ENCODE results near the gene ADD1.

ADD1 gene

DNA sequence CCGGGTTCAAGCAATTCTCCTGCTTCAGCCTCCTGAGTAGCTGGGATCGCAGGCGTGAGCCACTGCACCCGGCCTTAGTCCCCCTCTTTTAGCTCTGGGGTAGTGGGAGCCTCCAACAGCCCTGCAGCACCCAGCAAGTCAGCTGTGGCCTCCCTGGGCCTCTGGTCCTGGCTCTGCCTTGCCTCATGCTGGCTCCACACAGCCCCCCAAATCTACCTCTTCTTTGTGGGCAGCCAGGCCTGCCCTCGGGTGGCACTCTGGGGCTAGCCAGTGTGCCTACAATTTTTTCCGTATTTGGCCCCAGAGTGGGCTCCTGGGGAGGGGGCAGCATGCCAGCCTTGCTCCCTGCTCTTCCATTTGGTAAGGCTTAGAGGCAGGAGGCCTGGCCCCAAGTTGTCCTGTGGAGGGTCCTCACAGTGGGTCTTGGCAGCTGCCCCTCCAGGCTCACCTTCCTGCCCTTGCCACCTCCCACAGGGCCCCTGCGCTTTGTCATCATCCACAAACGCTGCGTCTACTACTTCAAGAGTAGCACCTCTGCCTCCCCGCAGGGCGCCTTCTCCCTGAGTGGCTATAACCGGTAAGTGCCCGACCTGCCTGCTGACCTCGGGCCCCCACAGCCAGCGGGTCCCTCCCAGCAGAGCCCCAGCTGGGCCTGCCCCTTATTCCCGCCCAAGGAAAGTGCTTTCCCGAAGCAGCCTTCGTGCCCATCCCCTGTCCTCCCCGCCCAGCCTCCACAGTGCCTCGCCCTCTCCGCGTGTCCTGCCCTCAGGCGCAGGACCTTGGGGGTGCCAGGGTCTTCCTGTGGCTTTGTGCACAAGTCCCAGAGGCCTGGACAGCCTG lies 21.0 kb upstream of the ADD1 start:
- DNase-seq (ENCODE audit: low read depth): no peak

DNA sequence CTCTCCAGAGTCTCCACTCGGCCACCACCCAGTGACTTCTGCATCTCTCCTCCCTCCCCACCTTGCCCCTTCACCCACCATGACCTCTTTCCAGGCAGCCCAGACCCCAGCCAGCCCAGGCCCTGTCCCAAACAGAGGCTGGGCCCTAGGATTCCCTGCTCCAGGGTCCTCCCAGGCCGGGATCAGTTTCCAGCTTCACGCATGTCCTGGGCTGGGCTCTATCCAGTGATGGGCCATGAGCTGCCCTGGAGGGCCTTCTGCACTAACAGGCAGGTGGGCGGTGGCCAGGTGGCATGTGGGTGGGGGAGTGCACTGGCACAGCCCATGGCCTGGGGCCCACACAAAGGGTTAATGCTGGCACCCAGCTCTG lies 20.4 kb upstream of the ADD1 start:
- DNase-seq (ENCODE audit: low read depth): no peak

DNA sequence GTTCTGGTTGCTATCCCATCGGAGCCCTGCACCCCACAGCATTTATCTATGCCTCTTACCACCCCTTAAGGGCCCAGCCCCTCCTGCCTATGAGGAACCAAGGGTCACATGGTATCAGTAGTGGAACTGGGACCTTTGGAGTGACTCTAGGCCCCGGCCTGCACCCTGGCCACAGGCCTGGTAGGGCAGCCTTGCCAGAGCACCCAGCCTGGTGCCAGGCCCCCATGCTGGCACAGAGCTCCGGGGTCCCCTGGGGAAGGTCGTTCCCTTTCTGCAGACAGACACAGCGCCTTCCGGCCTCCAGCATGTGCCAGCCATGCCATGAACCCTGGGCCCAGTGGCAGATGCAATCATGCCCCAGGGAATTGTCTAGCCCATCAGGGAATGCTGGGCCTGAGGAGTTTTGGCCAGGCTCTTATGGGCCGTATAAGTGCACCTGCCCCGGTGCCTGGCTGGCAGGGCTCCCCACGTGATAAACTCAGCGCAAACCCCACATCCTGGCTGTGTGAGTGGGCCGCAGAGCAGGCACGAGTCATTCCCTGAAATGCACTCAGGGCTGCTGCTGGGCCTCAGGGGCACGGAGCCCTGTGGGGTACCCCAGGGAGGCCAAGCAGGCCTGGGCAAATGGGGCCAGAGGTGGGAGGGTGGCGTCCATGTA lies 19.8 kb upstream of the ADD1 start:
- no peak for DNase-seq (ENCODE audit: low read depth)

DNA sequence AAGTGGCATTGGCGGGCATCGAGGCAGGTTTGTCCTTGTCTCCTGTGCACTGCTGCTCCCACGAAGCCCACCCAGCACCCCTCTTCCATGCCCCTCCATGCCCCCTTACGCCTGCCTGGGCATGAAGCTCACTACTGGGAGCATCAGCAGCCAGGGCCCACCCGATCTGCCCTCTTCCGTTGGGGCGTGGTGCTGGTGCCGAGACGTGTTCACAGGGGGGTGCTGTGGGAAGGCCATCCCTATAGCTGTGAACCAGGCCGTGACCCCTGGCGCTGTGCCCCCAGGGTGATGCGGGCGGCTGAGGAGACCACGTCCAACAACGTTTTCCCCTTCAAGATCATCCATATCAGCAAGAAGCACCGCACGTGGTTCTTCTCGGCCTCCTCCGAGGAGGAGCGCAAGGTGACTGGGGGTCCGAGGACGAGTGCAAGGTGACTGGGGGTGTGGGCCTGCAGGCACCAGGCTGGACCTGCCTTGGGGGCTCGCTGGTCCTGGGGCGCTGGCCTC lies 19.3 kb upstream of the ADD1 start:
- DNase-seq (ENCODE audit: low read depth): no peak

DNA sequence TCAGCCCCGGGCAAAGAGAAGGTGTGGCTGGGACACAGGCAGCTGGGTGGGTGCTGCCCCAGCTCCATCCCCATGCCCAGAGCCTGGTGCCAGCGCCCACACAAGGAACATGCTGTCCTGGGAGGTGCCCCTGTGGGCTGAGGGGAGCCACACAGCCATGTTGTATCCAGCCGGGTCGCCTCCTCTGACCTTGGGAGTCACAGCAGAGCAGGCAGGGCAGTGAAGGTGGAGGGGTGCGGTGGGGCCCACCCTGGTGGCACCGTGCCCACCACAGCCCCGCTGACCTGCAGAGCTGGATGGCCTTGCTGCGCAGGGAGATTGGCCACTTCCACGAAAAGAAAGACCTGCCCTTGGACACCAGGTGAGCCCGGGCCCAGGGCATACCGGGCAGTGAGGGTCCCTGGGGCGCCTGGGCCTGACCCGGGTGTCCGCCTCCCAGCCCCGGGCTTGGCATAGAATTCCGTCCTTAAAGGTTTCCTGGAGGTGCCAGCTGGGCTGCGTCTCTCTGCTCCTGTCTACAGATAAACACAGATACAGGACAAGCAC lies 18.7 kb upstream of the ADD1 start:
- no peak for DNase-seq (ENCODE audit: low read depth)

DNA sequence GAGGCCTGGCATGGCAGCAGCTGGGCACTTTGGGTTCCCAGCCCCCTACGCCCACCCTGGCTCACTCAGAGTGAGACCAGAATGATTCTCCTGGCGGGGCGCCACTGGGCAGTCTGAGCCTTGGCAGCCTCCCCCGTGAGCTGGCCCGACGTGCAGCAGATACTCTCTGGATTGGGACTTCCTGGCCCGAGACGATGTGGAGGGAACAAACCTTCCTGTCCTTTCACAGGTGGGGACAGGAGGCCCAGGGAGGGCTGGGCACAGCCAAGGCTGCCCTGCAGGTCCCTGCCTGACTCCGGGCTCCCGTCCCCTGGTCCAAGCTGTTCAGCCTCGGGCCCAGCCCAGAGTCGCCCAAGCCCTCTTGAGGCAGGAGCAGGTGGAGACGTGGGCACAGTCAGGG lies 17.9 kb upstream of the ADD1 start:
- no peak for DNase-seq (ENCODE audit: low read depth)

DNA sequence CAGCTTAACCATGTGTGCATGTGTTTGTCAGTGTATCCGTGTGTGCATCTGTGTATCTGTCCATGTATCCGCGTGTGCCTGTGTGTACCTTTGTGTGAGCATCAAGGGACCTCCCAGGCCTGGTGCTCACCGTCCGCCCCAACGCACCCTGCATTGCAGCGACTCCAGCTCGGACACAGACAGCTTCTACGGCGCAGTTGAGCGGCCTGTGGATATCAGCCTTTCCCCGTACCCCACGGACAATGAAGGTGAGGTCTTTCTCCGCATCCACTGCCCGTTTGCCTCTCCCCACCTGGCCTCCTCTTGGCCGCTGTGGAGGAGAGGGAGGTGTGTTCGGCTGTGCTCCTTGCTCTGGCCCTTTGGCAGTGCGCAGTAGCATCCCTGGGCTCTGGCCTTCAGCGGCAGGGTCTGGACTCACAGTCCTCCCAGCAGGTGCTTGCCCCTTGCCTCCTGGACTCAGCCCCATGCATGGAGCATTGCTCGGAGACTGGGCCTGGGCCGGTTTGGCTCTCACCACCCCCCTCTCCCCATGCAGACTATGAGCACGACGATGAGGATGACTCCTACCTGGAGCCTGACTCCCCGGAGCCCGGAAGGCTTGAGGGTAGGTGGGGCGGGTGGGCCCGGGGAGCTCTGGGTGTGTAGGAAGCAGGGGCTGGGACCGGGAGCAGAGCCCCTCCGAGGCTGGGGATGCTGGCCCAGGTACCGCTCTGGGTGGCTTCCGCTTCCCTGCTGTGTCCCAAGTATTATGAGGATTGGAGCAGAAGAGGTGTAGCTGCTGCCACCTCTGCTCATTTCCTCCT lies 16.4 kb upstream of the ADD1 start:
- DNase-seq (ENCODE audit: low read depth): no peak

DNA sequence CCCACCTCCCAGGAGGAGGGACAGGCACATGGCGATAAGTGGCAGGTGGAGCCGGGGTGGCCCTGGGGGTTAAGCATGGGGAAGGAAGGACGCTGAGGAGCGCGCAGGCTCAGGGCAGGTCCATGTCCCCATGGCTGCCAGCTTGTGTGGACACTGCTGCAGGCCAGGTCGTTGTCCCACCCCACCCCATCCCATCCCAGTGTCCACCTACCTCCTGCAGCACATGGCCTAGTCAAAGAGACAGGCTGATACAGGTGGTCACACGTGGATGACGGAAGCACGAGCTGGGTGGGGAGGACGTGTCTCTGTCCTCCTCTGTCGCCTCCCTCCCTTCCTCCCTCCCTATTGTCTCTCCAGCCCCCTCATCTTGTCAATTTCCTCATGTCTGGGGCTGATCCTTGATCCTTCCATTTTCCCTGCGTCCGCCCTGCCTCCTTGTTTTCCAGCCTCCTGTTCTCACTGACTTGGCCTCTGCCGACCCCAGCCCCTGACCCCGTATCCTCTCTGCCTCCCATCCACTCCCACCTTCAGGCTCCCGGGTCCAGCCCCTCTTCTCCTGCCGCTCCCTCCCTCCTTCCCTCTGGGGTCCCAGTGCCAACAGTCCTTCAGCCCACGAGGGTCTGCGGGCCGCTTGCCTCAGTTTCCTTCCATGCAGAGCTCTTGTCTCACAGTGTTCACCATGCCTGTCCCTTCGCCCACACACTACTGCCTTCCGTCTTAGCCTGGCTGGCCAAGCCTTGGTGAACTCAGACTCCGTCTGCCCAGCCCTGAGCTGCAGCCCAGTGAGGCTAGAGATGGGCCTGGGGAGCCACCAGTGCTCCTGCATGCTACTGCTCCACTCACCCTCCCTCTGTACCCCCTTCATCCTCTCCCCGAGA lies 15.5 kb upstream of the ADD1 start:
- DNase-seq (ENCODE audit: low read depth): no peak

DNA sequence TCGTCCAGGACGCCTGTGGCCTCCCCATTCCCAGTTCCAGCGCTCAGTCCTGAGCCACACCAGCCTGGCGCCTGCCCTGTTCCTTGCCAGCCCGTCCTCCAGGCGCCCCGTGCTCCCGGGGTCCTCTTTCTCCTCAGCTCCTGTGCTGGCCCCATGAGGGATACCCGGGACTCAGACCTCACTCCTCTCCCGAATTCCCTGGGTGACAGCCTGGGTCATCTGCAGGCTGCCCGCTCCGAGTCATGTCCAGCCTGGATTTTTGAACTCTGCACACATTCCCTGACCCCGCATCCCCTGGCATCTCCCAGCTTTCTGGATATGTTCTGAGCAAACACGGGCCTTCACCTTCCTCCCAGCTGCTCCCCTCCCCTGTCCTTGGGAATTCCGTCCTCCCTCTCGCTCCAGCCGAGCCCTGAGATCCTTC lies 14.9 kb upstream of the ADD1 start:
- no peak for DNase-seq (ENCODE audit: low read depth)

DNA sequence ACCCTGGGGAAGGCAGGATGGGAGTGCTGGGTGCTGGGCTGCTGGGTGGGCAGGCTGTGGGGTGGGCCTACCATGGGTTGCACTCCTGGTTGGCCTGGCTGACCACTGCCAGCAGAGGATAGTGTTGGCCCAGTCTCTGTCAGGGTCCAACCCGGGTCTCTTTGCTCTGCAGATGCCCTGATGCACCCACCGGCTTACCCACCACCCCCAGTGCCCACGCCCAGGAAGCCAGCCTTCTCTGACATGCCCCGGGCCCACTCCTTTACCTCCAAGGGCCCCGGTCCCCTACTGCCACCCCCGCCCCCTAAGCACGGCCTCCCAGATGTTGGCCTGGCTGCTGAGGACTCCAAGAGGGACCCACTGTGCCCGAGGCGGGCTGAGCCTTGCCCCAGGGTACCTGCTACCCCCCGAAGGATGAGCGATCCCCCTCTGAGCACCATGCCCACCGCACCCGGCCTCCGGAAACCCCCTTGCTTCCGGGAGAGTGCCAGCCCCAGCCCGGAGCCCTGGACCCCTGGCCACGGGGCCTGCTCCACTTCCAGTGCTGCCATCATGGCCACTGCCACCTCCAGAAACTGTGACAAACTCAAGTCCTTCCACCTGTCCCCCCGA lies 14.2 kb upstream of the ADD1 start:
- DNase-seq (ENCODE audit: low read depth): no peak

DNA sequence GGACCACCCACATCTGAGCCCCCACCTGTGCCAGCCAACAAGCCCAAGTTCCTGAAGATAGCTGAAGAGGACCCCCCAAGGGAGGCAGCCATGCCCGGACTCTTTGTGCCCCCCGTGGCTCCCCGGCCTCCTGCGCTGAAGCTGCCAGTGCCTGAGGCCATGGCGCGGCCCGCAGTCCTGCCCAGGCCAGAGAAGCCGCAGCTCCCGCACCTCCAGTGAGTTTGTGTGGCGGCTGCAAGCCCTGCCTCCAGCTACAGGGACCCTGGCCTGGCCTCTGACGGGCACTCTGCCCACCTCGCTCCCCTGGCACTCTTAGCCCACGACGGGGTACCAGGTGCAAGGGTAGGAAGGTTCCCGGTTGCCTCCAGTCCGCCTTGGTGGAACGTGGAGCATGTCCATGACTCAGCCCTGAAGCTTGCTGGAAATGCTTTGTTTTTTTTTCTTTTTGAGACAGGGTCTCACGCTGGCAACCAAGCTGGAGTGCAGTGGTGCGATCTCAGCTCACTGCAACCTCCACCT lies 13.7 kb upstream of the ADD1 start:
- DNase-seq (ENCODE audit: low read depth): no peak

DNA sequence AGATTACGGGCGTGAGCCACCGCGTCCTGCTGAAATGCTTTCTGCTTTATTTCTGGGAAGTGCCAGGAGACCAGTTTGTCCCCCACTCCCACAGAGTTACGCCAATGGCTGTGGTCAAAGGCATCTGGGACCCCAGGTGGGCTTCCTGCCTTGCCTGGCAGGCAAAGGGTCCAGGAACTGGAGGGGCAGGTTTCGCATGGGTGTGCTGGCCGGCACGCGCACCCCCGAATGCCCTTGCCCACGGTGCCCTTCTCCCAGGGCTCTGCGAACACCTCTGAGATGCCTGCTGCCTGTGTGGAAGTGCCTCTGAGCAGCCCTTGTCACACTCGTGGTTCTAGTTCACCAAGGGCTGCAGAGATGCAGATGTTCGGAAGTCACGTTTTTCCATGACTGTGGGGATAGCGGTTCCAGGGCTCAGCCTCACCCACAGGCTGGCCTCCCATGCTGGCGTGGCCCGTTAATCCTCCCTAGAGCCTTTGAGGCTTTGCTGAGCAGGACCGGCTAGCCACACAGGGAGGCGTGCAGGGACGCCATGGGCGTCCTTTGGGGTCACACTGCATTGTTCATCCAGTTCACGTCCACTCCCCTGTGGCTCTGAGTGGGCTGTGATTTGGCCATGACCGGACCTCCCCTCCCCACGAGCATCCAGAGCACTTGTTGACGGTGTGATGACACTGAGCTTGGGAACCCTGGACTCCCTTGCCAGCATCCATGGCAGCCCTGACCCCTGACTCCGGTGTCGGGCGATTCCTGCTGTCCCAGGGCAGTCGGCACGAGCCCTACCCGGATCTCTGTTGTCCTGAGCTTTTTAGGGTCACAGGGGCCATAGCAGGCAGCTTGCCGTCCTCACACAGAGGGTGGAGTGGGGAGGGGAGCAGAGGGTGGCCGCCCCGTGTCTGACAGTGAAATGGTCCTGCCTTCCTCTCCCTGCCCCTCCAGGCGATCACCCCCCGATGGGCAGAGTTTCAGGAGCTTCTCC lies 12.7 kb upstream of the ADD1 start:
- DNase-seq (ENCODE audit: low read depth): no peak

DNA sequence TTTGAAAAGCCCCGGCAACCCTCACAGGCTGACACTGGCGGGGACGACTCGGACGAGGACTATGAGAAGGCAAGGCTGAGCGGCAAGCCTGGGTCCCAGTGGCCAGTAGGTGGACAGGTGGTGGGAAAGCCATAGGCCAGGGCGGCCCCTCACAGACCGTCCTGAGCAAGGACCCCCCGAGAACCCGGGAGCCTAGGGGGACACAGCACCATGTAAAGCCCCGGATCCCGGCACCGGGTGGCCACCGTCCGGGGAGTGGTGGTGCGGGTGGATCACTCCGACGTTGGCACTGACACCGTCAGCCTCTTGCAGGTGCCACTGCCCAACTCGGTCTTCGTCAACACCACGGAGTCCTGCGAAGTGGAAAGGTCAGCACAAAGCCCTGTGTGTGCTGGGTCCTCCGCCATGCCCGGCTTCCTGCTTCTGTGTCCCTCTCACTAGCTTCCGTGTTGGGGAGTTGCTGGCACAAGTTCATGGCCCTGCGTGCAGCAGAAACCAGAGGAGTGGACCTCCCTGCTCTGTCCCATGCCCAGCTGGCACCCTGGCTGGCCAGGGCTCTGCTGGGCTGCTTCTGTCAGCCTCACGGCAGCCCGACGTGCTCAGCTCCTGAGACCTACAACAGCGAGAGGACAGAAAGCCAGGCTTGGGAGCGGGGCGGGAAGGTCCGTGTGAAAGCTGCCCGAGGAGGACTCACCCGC lies 11.9 kb upstream of the ADD1 start:
- DNase-seq (ENCODE audit: low read depth): no peak

DNA sequence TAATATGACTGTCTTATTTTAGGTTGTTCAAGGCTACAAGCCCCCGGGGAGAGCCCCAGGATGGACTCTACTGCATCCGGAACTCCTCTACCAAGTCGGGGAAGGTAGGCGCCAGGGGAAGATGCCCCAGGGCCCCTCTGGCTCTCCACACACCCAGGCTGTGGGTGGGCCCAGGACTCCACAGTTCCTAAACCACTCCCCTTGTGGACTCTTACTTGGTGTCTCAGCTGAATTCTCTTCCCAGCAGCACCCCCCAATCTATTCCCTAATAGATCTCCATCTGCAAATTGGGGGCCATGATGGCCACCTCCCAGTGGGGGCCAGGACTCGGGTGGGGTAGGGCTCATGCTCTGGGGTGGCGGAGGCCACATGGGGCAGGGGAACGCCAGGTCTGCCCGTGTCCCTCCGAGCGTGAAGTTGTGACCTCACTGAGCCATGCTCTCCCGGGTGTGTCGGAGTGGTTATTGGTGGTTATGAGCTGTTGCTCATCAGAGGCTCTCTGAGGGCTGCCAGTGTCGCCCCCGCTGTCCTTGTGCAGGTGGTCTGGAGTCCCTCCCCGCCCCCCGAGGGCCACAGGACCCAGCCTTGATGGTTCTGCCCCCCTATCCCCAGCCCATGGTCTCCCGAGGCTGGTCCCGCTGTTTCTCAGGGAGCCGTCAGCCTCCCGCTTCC lies 11.2 kb upstream of the ADD1 start:
- no peak for DNase-seq (ENCODE audit: low read depth)

DNA sequence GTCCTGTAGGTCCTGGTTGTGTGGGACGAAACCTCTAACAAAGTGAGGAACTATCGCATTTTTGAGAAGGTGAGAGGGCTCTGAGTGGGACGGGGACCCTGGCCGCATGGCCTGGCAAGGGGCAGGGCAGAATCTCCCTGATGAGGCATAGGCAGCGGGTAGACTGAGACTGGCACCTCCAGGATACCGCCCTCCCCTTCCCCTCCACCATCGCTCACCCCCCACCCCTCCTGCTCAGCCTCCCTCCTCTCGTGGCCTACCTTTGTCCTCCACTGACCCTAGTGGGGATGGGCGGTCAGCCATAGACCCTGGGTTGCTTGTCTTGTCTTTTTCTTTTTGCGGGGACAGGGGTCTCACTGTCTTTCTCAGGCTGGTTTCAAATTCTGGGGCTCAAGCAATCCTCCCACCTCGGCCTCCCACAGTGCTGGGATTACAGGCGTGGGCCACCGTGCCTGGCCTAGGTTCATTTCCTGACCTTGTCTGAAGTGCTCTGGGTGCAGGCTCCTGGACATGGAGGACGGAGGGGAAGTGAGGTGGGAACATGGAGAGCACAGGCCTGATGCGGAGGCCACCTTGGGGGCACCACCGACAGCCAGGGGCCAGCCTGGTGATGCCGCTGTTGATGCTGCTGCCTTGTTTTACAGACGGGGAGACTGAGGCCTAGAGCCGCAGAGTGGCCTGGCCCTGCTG lies 10.5 kb upstream of the ADD1 start:
- DNase-seq (ENCODE audit: low read depth): no peak

DNA sequence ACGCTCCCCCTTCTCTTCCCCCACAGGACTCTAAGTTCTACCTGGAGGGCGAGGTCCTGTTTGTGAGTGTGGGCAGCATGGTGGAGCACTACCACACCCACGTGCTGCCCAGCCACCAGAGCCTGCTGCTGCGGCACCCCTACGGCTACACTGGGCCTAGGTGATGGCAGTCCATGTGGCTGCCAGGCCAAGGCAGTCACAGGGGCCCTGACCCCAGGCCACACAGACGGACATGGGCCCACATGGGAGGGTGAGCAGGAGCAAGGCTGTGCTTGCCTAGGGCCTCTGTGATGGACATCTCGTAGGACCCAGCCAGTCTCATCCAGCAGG lies 10.0 kb upstream of the ADD1 start:
- no peak for DNase-seq (ENCODE audit: low read depth)

DNA sequence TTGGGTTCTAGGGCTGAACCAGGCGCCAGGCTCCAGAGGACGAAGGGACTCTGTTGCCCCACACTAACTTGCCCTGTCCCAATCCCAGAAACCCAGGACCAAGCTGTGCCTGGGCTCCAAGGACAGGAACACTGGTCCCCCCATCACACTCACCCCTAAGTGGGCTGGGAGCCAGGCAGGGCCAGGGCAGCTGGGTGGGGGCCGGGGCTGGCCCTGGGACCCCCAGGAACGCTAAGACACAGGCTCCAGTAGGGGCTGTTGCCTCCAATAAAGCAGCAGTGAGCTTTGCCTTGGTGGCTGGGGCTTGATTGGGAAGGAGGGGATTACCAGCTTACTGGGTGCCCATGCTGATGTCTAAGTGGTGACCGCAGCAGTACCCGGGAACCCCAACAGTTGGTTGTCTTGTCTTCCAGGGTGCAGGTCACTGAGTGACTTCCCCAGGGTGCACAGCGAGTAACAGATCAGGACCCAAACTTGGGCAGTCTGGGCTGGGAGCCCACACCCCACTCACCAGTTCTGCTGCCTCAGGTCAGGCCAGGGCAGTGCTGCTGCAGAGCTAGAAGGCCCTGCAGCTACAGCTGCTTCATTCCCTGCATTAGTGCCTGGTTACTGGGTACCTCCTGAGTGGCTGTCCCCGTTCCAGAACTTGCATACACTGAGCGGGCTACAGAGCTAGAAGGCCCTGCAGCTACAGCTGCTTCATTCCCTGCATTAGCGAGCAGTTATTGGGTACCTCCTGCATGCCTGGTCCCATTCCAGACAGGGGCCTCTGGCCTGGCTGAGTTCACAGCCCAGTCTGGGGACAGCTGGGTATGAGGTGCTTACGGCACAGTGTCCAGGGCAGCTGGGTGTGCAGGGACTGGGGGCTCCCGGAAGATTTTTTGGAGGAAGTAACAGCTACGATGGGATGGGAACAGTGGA lies 9.4 kb upstream of the ADD1 start:
- no peak for DNase-seq (ENCODE audit: low read depth)

Measured in stimulated activated CD8-positive, alpha-beta memory T cell treated with anti-CD3 and anti-CD28 coated beads, Interleukin-15, amount 100 ng/mL, for 24 hours (primary cell).